ENCODE results near the gene PAK5.
"Not testable (repeated sequence)": the region's sequence is repeated elsewhere in the genome, so short reads cannot be mapped to it uniquely, and the experiment has no call there.

The PAK5 gene

GRCh38 chr20:9685011-9685410, 153.9 kb downstream of the PAK5 start:
- DNase-seq (ENCODE audit: low read depth), result no peak

DNA sequence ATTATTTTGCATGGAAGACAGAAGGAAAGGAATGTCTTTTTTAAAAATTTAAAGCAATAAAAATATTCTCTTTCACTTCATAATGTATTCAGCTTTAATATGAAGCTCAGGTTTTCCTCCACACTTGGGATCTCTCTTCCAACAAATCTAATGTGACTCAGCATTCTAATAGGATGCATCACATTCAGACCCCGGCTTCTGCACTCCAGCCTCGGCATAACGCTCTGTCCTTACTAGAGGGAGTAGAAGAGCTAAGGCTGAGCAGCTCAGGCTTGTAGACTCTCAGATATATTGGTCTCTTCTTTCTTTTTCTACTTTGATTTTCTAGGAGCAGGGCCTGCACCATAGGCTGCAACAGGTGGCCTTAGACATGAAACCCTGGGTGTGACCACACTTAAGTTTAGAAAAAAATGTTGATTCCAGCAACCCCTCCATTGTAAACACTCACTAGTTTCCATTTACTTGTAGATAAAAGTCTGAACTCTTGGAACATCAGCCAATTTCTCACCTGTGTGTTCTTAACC, 161.7 kb downstream of the PAK5 start:
- DNase-seq (ENCODE audit: low read depth), result no peak

- no peak for DNase-seq (ENCODE audit: low read depth)
Measured at GRCh38 chr20:9672981-9673380, 165.9 kb downstream of the PAK5 start.

DNA sequence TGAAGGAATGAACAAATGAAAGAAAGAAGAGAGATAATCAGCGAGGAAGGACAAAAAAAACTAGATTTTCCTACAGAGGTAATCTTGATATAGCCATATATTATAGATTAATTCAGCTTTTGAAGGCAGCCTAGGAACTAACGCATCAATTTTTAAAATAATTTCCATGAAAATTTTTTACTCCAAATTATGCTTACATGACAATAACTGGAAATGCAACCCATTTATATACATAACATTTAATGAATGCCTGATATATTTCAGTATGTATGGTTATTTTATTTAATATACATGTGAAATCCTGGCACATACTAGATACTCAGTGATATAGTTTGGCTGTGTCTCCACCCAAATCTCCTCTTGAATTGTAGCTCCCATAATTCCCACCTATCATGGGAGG, 166.8 kb downstream of the PAK5 start:
- no peak for DNase-seq (ENCODE audit: low read depth)

GRCh38 chr20:9668381-9668780, 170.5 kb downstream of the PAK5 start:
- no peak for DNase-seq (ENCODE audit: low read depth)

- no peak for DNase-seq (ENCODE audit: low read depth)
Measured at GRCh38 chr20:9663423-9663822, 175.5 kb downstream of the PAK5 start.

DNA sequence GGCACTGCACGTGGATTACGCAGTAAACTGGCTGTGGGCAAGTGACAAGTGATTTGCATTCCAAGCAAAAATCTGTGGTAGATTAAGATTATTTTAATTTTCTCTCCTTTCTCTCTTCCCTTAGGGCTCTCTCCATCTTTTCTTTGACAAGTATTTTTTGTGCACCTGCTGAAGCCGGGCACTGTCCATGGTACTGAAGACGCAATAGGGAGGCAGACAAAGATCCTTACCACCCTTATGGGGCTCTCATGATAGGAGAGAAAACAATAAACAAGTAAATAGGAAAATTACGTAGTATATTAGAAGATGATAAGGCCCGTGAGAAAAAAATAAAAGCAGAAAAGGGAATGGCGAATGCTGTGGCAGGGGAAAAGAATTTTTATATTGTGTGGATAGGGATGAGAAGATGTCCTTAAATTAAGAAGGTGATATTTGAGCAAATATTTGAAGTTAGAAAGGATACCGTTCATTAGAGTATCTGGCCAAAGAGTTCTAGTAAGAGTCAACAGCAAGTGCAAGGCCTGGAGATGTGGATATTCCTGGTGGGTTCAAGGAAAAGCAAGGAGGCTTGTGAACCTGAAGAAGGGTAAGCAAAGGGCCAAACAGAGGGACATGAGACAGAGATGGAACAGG, 178.5 kb downstream of the PAK5 start:
- no peak for DNase-seq (ENCODE audit: low read depth)

DNA sequence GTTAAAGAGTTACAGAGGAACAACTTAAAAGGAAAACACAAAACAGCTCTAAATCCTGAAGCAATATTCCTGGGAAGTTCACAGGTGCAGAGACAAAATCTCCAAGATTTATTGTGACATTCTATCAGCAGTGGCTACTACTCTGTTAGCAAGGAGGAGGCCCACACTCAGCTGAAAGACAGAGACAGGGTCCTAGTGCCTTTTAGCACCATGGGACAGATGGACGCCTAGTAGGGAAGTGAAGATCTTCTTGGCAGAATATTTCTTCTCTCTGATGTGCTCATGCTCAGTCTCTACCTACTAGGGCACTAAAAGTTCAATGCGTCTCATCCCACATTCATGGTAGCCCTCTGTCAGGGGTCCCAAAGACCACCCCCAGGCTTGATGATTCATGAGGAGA, 191.1 kb downstream of the PAK5 start:
- no peak for DNase-seq (ENCODE audit: low read depth)

GRCh38 chr20:9646375-9646774, 192.5 kb downstream of the PAK5 start:
- no peak for DNase-seq (ENCODE audit: low read depth)

DNA sequence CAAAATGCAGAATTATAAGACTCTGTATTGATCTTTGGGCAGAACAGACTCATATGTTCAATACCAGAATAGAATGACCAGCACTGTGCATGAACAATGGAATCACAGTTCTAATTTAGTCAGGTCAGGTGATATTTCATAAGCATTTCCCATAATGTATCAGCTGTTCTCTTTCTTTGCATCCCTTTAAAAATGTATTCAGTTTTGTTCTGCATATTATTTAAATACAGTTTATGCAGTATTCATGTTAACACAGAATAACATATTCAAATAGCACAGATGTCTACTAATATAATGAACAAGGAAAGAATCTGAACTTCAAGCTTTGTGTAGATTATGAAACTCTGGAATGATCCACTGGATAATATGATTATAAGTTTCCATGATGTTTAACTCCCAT, 196.0 kb downstream of the PAK5 start:
- no peak for DNase-seq (ENCODE audit: low read depth)

DNA sequence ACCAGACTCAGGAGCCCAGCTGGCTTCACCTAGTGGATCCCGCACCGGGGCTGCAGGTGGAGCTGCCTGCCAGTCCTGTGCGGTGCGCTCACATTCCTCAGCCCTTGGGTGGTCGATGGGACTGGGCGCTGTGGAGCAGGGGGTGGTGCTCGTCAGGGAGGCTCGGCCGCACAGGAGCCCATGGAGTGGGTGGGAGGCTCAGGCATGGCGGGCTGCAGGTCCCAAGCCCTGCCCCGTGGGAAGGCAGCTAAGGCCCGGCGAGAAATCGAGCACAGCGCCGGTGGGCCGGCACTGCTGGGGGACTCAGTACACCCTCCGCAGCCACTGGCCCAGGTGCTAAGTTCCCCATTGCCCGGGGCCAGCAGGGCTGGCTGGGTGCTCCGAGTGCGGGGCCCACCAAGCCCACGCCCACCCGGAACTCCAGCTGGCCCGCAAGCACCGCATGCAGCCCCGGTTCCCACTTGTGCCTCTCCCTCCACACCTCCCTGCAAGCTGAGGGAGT, 197.3 kb downstream of the PAK5 start:
- not testable (repeated sequence) for DNase-seq (ENCODE audit: low read depth)

DNA sequence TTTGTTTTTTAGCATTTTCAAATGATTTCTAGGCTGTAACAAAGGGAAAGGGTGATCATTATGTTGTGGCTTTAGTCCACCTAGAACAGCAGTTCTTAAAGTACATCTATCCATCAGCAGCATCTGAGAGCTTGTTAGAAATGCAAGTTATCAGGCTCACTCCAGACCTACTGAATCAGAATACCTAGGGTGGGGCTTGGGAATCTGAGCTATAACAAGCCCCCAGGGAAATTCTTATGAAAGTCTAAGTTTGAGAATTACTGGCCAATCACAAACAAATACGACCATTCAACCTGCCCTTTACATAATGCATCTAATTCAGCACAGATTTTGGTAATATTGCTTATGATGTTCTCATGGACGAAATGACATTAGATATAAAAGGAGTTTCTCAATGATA, 201.0 kb downstream of the PAK5 start:
- DNase-seq (ENCODE audit: low read depth), result no peak

DNA sequence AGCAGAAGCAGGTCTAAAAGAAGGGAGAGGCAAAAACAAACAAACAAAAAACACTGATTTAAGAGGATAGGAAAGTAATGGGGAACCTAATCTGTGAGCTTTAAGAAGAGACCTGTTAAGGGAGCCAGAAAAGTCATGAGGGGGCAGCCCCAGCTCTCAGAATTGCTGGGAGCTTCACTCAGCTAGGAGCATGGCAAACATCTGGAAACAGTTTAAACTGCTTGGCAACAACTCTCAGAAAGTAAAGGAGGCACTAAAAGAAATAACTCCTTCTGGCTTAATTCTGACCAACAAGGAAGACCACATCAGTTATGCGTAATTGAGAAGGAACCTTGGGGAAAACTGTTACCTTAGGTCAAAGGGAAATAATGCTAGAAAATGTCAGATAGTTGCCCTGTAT, 203.1 kb downstream of the PAK5 start:
- no peak for DNase-seq (ENCODE audit: low read depth)

- no peak for DNase-seq (ENCODE audit: low read depth)
Measured at GRCh38 chr20:9634327-9634726, 204.5 kb downstream of the PAK5 start.

- no peak for DNase-seq (ENCODE audit: low read depth)
Measured at GRCh38 chr20:9632991-9633390, 205.9 kb downstream of the PAK5 start.

DNA sequence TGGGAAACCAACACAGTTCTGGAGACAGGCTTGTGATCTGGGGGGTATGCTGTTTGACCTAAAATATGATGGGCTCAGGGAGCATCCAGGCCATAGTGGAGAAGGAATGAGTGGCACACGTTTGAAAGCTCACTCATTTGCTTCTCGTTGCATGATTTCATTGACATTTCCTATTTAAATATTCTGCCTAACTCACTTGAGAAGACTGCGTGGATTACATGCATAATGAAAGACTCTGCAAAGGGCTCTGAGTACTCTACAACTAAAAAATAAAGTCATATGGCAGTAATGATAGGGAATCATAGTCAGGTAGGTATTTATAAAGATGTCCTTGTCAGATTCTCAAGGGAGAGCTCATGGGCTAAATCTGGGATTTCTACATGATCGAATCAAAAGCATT, 206.6 kb downstream of the PAK5 start:
- no peak for DNase-seq (ENCODE audit: low read depth)

- no peak for DNase-seq (ENCODE audit: low read depth)
Measured at GRCh38 chr20:9630554-9630953, 208.3 kb downstream of the PAK5 start.

- DNase-seq (ENCODE audit: low read depth), result no peak
Measured at GRCh38 chr20:9629831-9630230, 209.0 kb downstream of the PAK5 start.

DNA sequence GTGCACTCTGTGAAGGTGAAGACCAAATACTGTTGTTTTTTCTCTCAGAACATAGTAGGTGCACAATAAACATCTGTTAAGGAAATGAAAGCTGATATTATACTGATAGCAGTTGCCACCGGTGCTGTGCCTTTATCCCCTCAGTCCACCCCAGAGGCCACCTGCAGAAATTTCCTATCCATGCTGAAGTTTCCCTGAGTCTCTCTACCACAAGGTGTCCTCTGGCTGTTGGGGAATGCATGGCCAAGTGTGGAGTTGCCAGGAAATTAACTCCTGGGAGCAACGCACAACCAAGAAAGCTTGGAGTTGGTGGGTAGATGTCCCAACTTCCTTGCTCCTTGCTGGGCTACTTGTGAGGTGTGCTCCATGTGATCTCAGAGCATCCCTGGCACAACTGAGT, 210.3 kb downstream of the PAK5 start:
- no peak for DNase-seq (ENCODE audit: low read depth)

DNA sequence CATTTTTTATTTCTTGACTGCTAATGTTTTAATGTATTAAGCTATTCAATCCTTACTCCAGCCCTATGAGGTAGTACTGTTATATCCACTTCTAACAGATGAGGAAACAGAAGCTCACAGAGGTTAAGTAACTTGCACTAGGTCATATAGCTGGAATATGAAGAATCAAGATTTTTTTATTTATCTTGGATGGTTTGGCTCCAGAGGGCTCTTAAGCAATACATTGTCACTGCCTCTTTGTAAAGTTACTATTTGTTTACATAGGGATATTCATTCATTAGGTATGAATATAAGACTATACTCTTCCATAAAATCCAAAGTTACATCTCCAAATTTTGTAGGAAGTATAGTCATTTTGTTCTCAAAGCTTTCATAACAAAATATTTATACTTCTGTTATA, 210.7 kb downstream of the PAK5 start:
- DNase-seq (ENCODE audit: low read depth), result no peak

GRCh38 chr20:9627219-9627618, 211.7 kb downstream of the PAK5 start:
- no peak for DNase-seq (ENCODE audit: low read depth)

GRCh38 chr20:9626357-9626756, 212.5 kb downstream of the PAK5 start:
- DNase-seq (ENCODE audit: low read depth), result no peak

DNA sequence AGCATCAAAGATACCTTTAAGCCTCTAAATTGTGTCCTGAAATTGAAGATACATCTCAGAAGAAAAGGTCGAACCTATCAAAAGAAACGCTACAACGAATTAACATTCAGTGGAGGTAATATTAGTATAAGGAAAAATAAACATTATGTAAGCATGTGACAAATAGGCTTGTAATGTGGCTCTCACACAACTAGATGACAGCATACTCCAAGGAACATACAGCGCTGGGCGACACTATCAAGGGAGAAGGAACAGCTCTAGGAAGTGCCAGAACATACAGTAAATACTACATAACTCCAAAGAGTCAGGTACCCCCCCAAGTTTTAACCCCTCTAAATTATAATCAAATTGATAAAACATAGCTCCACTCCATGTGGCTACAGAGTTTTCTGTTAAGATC, 220.9 kb downstream of the PAK5 start:
- DNase-seq (ENCODE audit: low read depth), result no peak

- peak; percentile 46 for DNase-seq (ENCODE audit: low read depth)
Measured at GRCh38 chr20:9616833-9617461, 221.9 kb downstream of the PAK5 start.

Measured in fibroblast of the conjunctiva (primary cell).